H1 (cell line): ENCODE measurements around the gene GPX4. TPM values are rescaled to one million over a fixed set of nuclear protein-coding genes. Genes with fewer than 3 reads are reported as not detected.

ENCODE experiments used
- CTCF ChIA-PET: fragments of 300-600 bp; sonication (Branson Sonifier 250); formaldehyde crosslinking; loops from one replicate; lab custom pipeline; 2021; ENCODE audit not compliant: partially characterized antibody; lab: Charles Lee
- POLR2A ChIA-PET: fragments of 300-600 bp; sonication (Branson Sonifier 250); formaldehyde crosslinking; loops from one replicate; lab custom pipeline; 2021; ENCODE audit warnings: inconsistent platforms; ENCODE audit not compliant: partially characterized antibody; lab: Charles Lee
- DNase-seq, 2 experiments: peaks; one replicate each; pipeline versions ENCODE4 v3.0.0 to v3.0.0-alpha.2; 2010 to 2022; ENCODE audit warnings: low spot score in 2 of 2, low read depth in 1 of 2, mixed read lengths in 1 of 2
- FAIRE-seq: peaks from 2 replicates; lab custom pipeline; 2011; peaks lifted over from hg19 to GRCh38; lab: Jason Lieb, UNC
- H2AFZ ChIP-seq: 2 replicates; pipeline ENCODE4 v1.8.1; 2012; ENCODE audit warnings: low read length, inconsistent platforms
- H2AK5ac ChIP-seq: 2 replicates; pipeline ENCODE4 v1.6.1; 2013; ENCODE audit warnings: low read depth, low read length
- H2BK120ac ChIP-seq: replicated peaks from 2 replicates; pipeline ENCODE3; 2013; ENCODE audit warnings: low read depth, low read length, inconsistent platforms
- H2BK12ac ChIP-seq: 2 replicates; pipeline ENCODE4 v1.6.1; 2013; ENCODE audit warnings: low read depth, low read length
- H2BK15ac ChIP-seq: 2 replicates; pipeline ENCODE4 v1.6.1; 2013; ENCODE audit warnings: low read length
- H2BK20ac ChIP-seq: 2 replicates; pipeline ENCODE4 v1.6.1; 2013; ENCODE audit warnings: low read length
- H2BK5ac ChIP-seq: 2 replicates; pipeline ENCODE4 v1.6.1; 2013; ENCODE audit warnings: low read depth, low read length
- H3K14ac ChIP-seq: 2 replicates; pipeline ENCODE4 v1.6.1; 2013; ENCODE audit warnings: inconsistent platforms; ENCODE audit not compliant: insufficient read length
- H3K18ac ChIP-seq: 2 replicates; pipeline ENCODE4 v1.6.1; 2013; ENCODE audit warnings: low read length; ENCODE audit errors: extremely low read depth
- H3K23ac ChIP-seq: 2 replicates; pipeline ENCODE4 v1.6.1; 2013; ENCODE audit warnings: inconsistent platforms; ENCODE audit not compliant: insufficient read length
- H3K23me2 ChIP-seq: 2 replicates; pipeline ENCODE4 v1.6.1; 2013; ENCODE audit warnings: low read depth, low read length
- H3K27ac ChIP-seq: 2 replicates; pipeline ENCODE4 v1.6.1; 2011; ENCODE audit warnings: low read depth, low read length, inconsistent platforms
- H3K27me3 ChIP-seq, 4 experiments: replicated peaks in 1 of 4; 1 replicate in 1 of 4; 2 replicates in 3 of 4; pipeline versions ENCODE4 v1.6.1 to v1.8.1; 2011 to 2013; ENCODE audit warnings: low read length in 3 of 4, mild to moderate bottlenecking in 3 of 4, inconsistent platforms in 2 of 4, mixed read lengths in 2 of 4, moderate library complexity in 1 of 4; ENCODE audit not compliant: control insufficient read depth in 3 of 4, insufficient read depth in 3 of 4; ENCODE audit errors: extremely low read depth in 1 of 4
- H3K36me3 ChIP-seq, 4 experiments: 2 replicates each; pipeline versions ENCODE4 v1.6.1 to v1.8.1; 2011 to 2013; ENCODE audit warnings: mild to moderate bottlenecking in 4 of 4, low read length in 3 of 4, moderate library complexity in 2 of 4, control low read depth in 1 of 4, inconsistent platforms in 1 of 4; ENCODE audit not compliant: insufficient read depth in 4 of 4, control insufficient read depth in 2 of 4
- H3K4ac ChIP-seq: replicated peaks from 2 replicates; pipeline ENCODE3; 2013; ENCODE audit warnings: low read length, low read depth, mixed read lengths, inconsistent platforms; ENCODE audit not compliant: insufficient read length
- H3K4me1 ChIP-seq, 4 experiments: replicated peaks in 1 of 4; 1 replicate in 1 of 4; 2 replicates in 3 of 4; pipeline versions ENCODE4 v1.6.1 to v1.8.1; 2011 to 2013; ENCODE audit warnings: low read length in 3 of 4, inconsistent platforms in 2 of 4, mixed read lengths in 1 of 4; ENCODE audit not compliant: insufficient read depth in 4 of 4, control insufficient read depth in 3 of 4
- H3K4me2 ChIP-seq, 2 experiments: 2 replicates each; pipeline versions ENCODE4 v1.6.1 to v1.8.1; 2011 to 2013; ENCODE audit warnings: low read depth in 2 of 2, low read length in 2 of 2, control low read depth in 1 of 2, inconsistent platforms in 1 of 2, mild to moderate bottlenecking in 1 of 2; ENCODE audit not compliant: insufficient read depth in 1 of 2
- H3K4me3 ChIP-seq, 4 experiments: fragments of 200-600, 300-600 bp in 1 of 4; sonication (generic), shearing (Covaris generic), sonication (Bioruptor Twin) in 1 of 4; 2 replicates each; pipeline versions ENCODE4 v1.5.1 to v1.8.1; 2011 to 2016; ENCODE audit warnings: low read length in 4 of 4, low read depth in 3 of 4, control low read depth in 2 of 4, inconsistent platforms in 2 of 4, mild to moderate bottlenecking in 2 of 4, mixed read lengths in 1 of 4, moderate library complexity in 1 of 4; ENCODE audit not compliant: insufficient read depth in 2 of 4; ENCODE audit errors: extremely low read depth in 1 of 4
- H3K56ac ChIP-seq: replicated peaks from 2 replicates; pipeline ENCODE3; 2013; ENCODE audit warnings: low read depth, mild to moderate bottlenecking, mixed read lengths, low read length, inconsistent platforms; ENCODE audit not compliant: insufficient read length
- H3K79me1 ChIP-seq: 2 replicates; pipeline ENCODE4 v1.6.1; 2013; ENCODE audit warnings: low read depth, low read length, control low read depth
- H3K79me2 ChIP-seq, 2 experiments: 2 replicates each; pipeline versions ENCODE4 v1.6.1 to v1.8.1; 2012 to 2013; ENCODE audit warnings: low read length in 2 of 2, mild to moderate bottlenecking in 2 of 2, inconsistent platforms in 1 of 2; ENCODE audit not compliant: insufficient read depth in 2 of 2, control insufficient read depth in 1 of 2
- H3K9ac ChIP-seq, 4 experiments: replicated peaks in 1 of 4; 1 replicate in 1 of 4; 2 replicates in 3 of 4; pipeline versions ENCODE4 v1.6.1 to v1.8.1; 2011 to 2013; ENCODE audit warnings: low read depth in 3 of 4, low read length in 3 of 4, control low read depth in 2 of 4, mild to moderate bottlenecking in 2 of 4, moderate library complexity in 2 of 4, inconsistent platforms in 1 of 4; ENCODE audit errors: extremely low read depth in 1 of 4
- H3K9me3 ChIP-seq, 2 experiments: 2 replicates each; pipeline versions ENCODE4 v1.6.1 to v1.8.1; 2012 to 2013; ENCODE audit warnings: mild to moderate bottlenecking in 2 of 2, moderate library complexity in 2 of 2, control low read depth in 1 of 2, inconsistent platforms in 1 of 2, low read depth in 1 of 2, low read length in 1 of 2, mixed read lengths in 1 of 2; ENCODE audit not compliant: insufficient read depth in 2 of 2
- H4K20me1 ChIP-seq, 2 experiments: replicated peaks in 1 of 2; 2 replicates each; pipeline versions ENCODE3 to v1.8.1; 2011 to 2013; ENCODE audit warnings: inconsistent platforms in 2 of 2, low read length in 2 of 2, mild to moderate bottlenecking in 1 of 2; ENCODE audit not compliant: insufficient read depth in 2 of 2, control insufficient read depth in 1 of 2
- H4K5ac ChIP-seq: 2 replicates; pipeline ENCODE4 v1.6.1; 2013; ENCODE audit warnings: low read length, low read depth, mixed read lengths, inconsistent platforms; ENCODE audit not compliant: insufficient read length
- H4K8ac ChIP-seq: 2 replicates; pipeline ENCODE4 v1.8.0; 2013; ENCODE audit warnings: mild to moderate bottlenecking, moderate library complexity, low read length, inconsistent platforms; ENCODE audit not compliant: insufficient read depth; ENCODE audit errors: extremely low read depth
- H4K91ac ChIP-seq: replicated peaks from 2 replicates; pipeline ENCODE3; 2013; ENCODE audit warnings: low read length, mixed read lengths, inconsistent platforms; ENCODE audit not compliant: insufficient read length
- CREB1 ChIP-seq: IDR thresholded peaks from 2 replicates; pipeline ENCODE4 v1.6.1; 2012; ENCODE audit warnings: inconsistent platforms
- EGR1 ChIP-seq: IDR thresholded peaks from 2 replicates; pipeline ENCODE4 v1.6.1; 2011; ENCODE audit warnings: low read depth, low read length, borderline replicate concordance
- MAFK ChIP-seq: IDR thresholded peaks from 2 replicates; pipeline ENCODE4 v1.6.1; 2012; ENCODE audit warnings: low read depth, mild to moderate bottlenecking, improper control_type of control experiment, low read length
- YY1 ChIP-seq: IDR thresholded peaks from 2 replicates; pipeline ENCODE4 v1.6.1; 2011; ENCODE audit warnings: low read depth, mild to moderate bottlenecking, low read length
- WGBS, 2 experiments: shearing (Covaris generic) in 1 of 2; methylation state at CpG; one replicate each; pipeline versions ENCODE4 v1.1.6 to v1.1.7; 2013 to 2015; ENCODE audit warnings: low lambda C conversion rate in 2 of 2, mixed read lengths in 2 of 2, inconsistent platforms in 1 of 2, low coverage in 1 of 2, missing lambda C conversion rate in 1 of 2; ENCODE audit not compliant: insufficient replicate concordance in 2 of 2, insufficient coverage in 1 of 2, insufficient read length in 1 of 2; ENCODE audit errors: extremely low coverage in 1 of 2, missing lambda C conversion rate in 1 of 2; 5-methylcytosine and 5-hydroxymethylcytosine counted together
- polyA plus RNA-seq, 7 experiments: library from polyadenylated mRNA; depleted of rRNA in 3 of 7; stranded (reverse) in 5 of 7; unstranded in 2 of 7; fragments of >200 nt in 5 of 7; fragments of 200-250 nt in 2 of 7; gene quantifications; 1 replicate in 5 of 7; 2 replicates in 1 of 7; 4 replicates in 1 of 7; pipeline versions ENCODE4 v1.2.1 to v1.2.3, GENCODE V29; 2011 to 2013; ENCODE audit warnings: missing spikeins in 2 of 7, mixed read lengths in 2 of 7
- total RNA-seq: library from RNA; stranded (reverse); fragmentation: NEBNext Ultra II Directional; extraction: Animal tissue kit (Norgen Biotek cat#: 25700); gene quantifications from 2 replicates; pipeline ENCODE4 v1.2.1, GENCODE V29; 2021

The GPX4 gene
- total and polyA plus RNA-seq, 2 of the 8 experiments (the other 6 are each of a cell fraction or from before 2014, with no cell fraction given), result 342 to 693 TPM

- TF ChIP-seq EGR1, result no peak
- TF ChIP-seq CREB1, result no peak
- TF ChIP-seq MAFK, result no peak
- TF ChIP-seq YY1, result 0 out of 2 replicates have a peak, but pooled peaks have one; percentile 8
- ChIA-PET CTCF (interaction anchor here (1.1 kb wide), 1 partner anchor 10 kb away, joined by 5 read pairs; no protein-coding TSS in a partner anchor), POLR2A (interaction anchor here (1.0 to 9.8 kb wide), 6 partner anchors 10 to 121 kb away, joined by 3 to 116 read pairs (median 4); no protein-coding TSS in a partner anchor)
- H3K4ac ChIP-seq, result no peak overlapping the region
- no peaks in the 10 kb centered on the region for H3K9me3 ChIP-seq
- H3K27me3 ChIP-seq, result no peaks in the 10 kb centered on the region
- H2BK12ac ChIP-seq, result no peak overlapping the region
- H3K23me2 ChIP-seq, result peaks cover 7% of the 10 kb centered on the region; the same call in 1 of the 2 replicates
- H3K79me2 ChIP-seq, result no peaks in the 10 kb centered on the region; a peak in 1 of 4 replicates
- peaks cover 5 to 14% of the 10 kb centered on the region in 2 experiments for H4K20me1 ChIP-seq
- no peak overlapping the region for H2BK120ac ChIP-seq
- no peak overlapping the region for H3K14ac ChIP-seq
- H3K4me1 ChIP-seq, result peaks cover 0 to 12% (median 6%) of the 10 kb centered on the region in 4 experiments; a peak in 5 of 7 replicates
- no peak overlapping the region for H3K27ac ChIP-seq
- H3K18ac ChIP-seq, result no peak overlapping the region
- FAIRE-seq, result no peak
- no peak overlapping the region for H2AFZ ChIP-seq
- no peak overlapping the region for H3K4me2 ChIP-seq
- no peak overlapping the region for H2BK15ac ChIP-seq
- H2BK20ac ChIP-seq, result no peak overlapping the region
- H4K91ac ChIP-seq, result no peak overlapping the region
- H3K23ac ChIP-seq, result no peak overlapping the region
- no peak overlapping the region for H4K8ac ChIP-seq
- H4K5ac ChIP-seq, result no peak overlapping the region
- H3K56ac ChIP-seq, result no peak overlapping the region
- no peak for DNase-seq
- H3K79me1 ChIP-seq, result peaks cover 2% of the 10 kb centered on the region
- H3K9ac ChIP-seq, result no peak overlapping the region
- H2AK5ac ChIP-seq, result no peak overlapping the region
- peaks cover 8 to 38% (median 17%) of the 10 kb centered on the region in 4 experiments; a peak in 6 of 8 replicates for H3K36me3 ChIP-seq
- no peak overlapping the region for H2BK5ac ChIP-seq
- no peak overlapping the region for H3K4me3 ChIP-seq
- 94% methylated on average over 52 of the region's 89 CpGs; no CpG with 5 or more reads in 1 of the 2 experiments for WGBS, 2 experiments
Measured at GRCh38 chr19:1108291-1109031, 4.7 kb downstream of the GPX4 start.
